B cell (primary cell): ENCODE results near the gene ZRANB1. TPM values are rescaled to one million over a fixed set of nuclear protein-coding genes. Genes with fewer than 3 reads are reported as not detected.

ENCODE experiments used
- ATAC-seq: fragments of 200-7000 bp; cut with Tn5 transposase; one replicate; pipeline ENCODE4 v1.10.0; 2021; ENCODE audit warnings: low read depth, mild to moderate bottlenecking, moderate number of reproducible peaks, moderate library complexity
- CTCF ChIA-PET: fragments of 350-600 bp; sonication (Branson Sonifier 250); formaldehyde crosslinking; loops from one replicate; lab custom pipeline; 2021; ENCODE audit warnings: antibody characterized with exemption, inconsistent platforms; lab: Charles Lee
- POLR2A ChIA-PET: fragments of 350-600 bp; sonication (Branson Sonifier 250); formaldehyde crosslinking; loops from one replicate; lab custom pipeline; 2021; ENCODE audit warnings: antibody characterized with exemption; lab: Charles Lee
- DNase-seq: peaks from one replicate; pipeline ENCODE4 v3.0.0; 2013
- H2AFZ ChIP-seq: 2 replicates; pipeline ENCODE4 v1.6.1; 2012; ENCODE audit warnings: mild to moderate bottlenecking, low read depth, low read length; ENCODE audit not compliant: insufficient read depth, poor library complexity, severe bottlenecking
- H3K27ac ChIP-seq, 2 donors: 1 replicate in 1 of 2; 2 replicates in 1 of 2; pipeline ENCODE4 v1.5.1; 2012 to 2013; ENCODE audit warnings: low read length in 2 of 2, mild to moderate bottlenecking in 2 of 2, moderate library complexity in 1 of 2
- H3K27me3 ChIP-seq, 4 experiments: fragments of 200-600 bp in 1 of 4; sonication (generic) in 1 of 4; replicated peaks in 1 of 4; 1 replicate in 2 of 4; 2 replicates in 2 of 4; pipeline versions ENCODE4 v1.6.1 to v1.7.0; 2013 to 2016; ENCODE audit warnings: low read length in 3 of 4, mild to moderate bottlenecking in 2 of 4, mixed read lengths in 1 of 4, moderate library complexity in 1 of 4; ENCODE audit not compliant: insufficient read depth in 4 of 4, control insufficient read depth in 3 of 4; ENCODE audit errors: control extremely low read depth in 1 of 4
- H3K36me3 ChIP-seq, 2 experiments: replicated peaks in 1 of 2; 1 replicate in 1 of 2; 2 replicates in 1 of 2; pipeline versions ENCODE4 v1.6.1 to v1.7.1; 2013; ENCODE audit warnings: low read length in 1 of 2; ENCODE audit not compliant: insufficient read depth in 2 of 2, control insufficient read depth in 1 of 2; ENCODE audit errors: control extremely low read depth in 1 of 2, extremely low read depth in 1 of 2
- H3K4me1 ChIP-seq, 2 donors: fragments of 200-600 bp in 1 of 2; sonication (generic) in 1 of 2; 1 replicate in 1 of 2; 2 replicates in 1 of 2; pipeline versions ENCODE4 v1.5.1 to v1.6.1; 2013 to 2017; ENCODE audit warnings: low read length in 2 of 2; ENCODE audit not compliant: control insufficient read depth in 2 of 2, insufficient read depth in 2 of 2
- H3K4me2 ChIP-seq: replicated peaks from 2 replicates; pipeline ENCODE3; 2012; ENCODE audit warnings: mild to moderate bottlenecking, low read depth, low read length; ENCODE audit not compliant: poor library complexity, severe bottlenecking
- H3K4me3 ChIP-seq, 5 experiments: fragments of 200-600 bp in 1 of 5; sonication (generic) in 1 of 5; 1 replicate in 3 of 5; 2 replicates in 2 of 5; pipeline versions ENCODE4 v1.5.1 to v1.7.0; 2011 to 2016; ENCODE audit warnings: low read length in 4 of 5, mild to moderate bottlenecking in 4 of 5, low read depth in 2 of 5, control low read depth in 1 of 5, moderate library complexity in 1 of 5; ENCODE audit not compliant: insufficient read depth in 1 of 5; ENCODE audit errors: control extremely low read depth in 1 of 5, extremely low read depth in 1 of 5
- H3K79me2 ChIP-seq: fragments of 200-600 bp; sonication (generic); one replicate; pipeline ENCODE4 v1.6.0; 2016; ENCODE audit warnings: low read length; ENCODE audit not compliant: control insufficient read depth, insufficient read depth
- H3K9ac ChIP-seq: fragments of 200-600 bp; sonication (generic); 2 replicates; pipeline ENCODE4 v1.6.1; 2017; ENCODE audit warnings: mild to moderate bottlenecking, low read length, moderate library complexity
- H3K9me3 ChIP-seq, 3 donors: one replicate each; pipeline versions ENCODE4 v1.6.1 to v1.7.1; 2013; ENCODE audit warnings: low read length in 2 of 3; ENCODE audit not compliant: control insufficient read depth in 2 of 3, insufficient read depth in 1 of 3; ENCODE audit errors: control extremely low read depth in 1 of 3
- H4K20me1 ChIP-seq: 2 replicates; pipeline ENCODE4 v1.6.0; 2012; ENCODE audit warnings: mild to moderate bottlenecking, low read length; ENCODE audit not compliant: insufficient read depth, control insufficient read depth, poor library complexity, severe bottlenecking
- H3K27ac Mint-ChIP-seq: one replicate; pipeline ENCODE4 v1.8.0; 2021; ENCODE audit warnings: mixed read lengths
- H3K27me3 Mint-ChIP-seq: one replicate; pipeline ENCODE4 v1.8.0; 2021; ENCODE audit warnings: mixed read lengths
- H3K4me1 Mint-ChIP-seq: one replicate; pipeline ENCODE4 v1.8.0; 2021; ENCODE audit warnings: mixed read lengths
- H3K4me3 Mint-ChIP-seq: one replicate; pipeline ENCODE4 v1.8.0; 2021; ENCODE audit warnings: mixed read lengths
- H3K9me3 Mint-ChIP-seq: one replicate; pipeline ENCODE4 v1.8.0; 2022; ENCODE audit warnings: mixed read lengths; ENCODE audit not compliant: insufficient read depth
- CTCF ChIP-seq: fragments of 200-600 bp; IDR thresholded peaks from one replicate; pipeline ENCODE4 v1.8.0; 2022; ENCODE audit warnings: antibody characterized with exemption, mild to moderate bottlenecking
- EZH2 ChIP-seq: IDR thresholded peaks from 2 replicates; pipeline ENCODE4 v1.6.1; 2012; ENCODE audit warnings: borderline replicate concordance, low read depth, mild to moderate bottlenecking, moderate library complexity, low read length; ENCODE audit not compliant: insufficient read depth, poor library complexity, severe bottlenecking
- WGBS: methylation state at CpG from one replicate; pipeline ENCODE4 v1.1.5; 2013; ENCODE audit warnings: missing lambda C conversion rate; ENCODE audit not compliant: insufficient coverage; 5-methylcytosine and 5-hydroxymethylcytosine counted together
- intact Hi-C: fragments of 100-400 bp; cut with micrococcal nuclease; formaldehyde crosslinking; loops from one replicate; pipeline ENCODE4 v1.10.0; 2022
- polyA plus RNA-seq: library from polyadenylated mRNA; depleted of rRNA; stranded (reverse); fragments of >200 nt; gene quantifications from 2 replicates; pipeline ENCODE4 v1.2.3, GENCODE V29; 2012
- total RNA-seq, 2 donors: library from RNA; stranded (reverse); fragments of 120-200 nt in 1 of 2; gene quantifications; 1 replicate in 1 of 2; 2 replicates in 1 of 2; pipeline versions ENCODE4 v1.2.3 to v1.2.4, GENCODE V29; 2013 to 2022

ZRANB1 gene
- total and polyA plus RNA-seq, 2 donors (not counting 1 experiment from before 2014, with no cell fraction given): 6.5 to 28.0 TPM

DNA sequence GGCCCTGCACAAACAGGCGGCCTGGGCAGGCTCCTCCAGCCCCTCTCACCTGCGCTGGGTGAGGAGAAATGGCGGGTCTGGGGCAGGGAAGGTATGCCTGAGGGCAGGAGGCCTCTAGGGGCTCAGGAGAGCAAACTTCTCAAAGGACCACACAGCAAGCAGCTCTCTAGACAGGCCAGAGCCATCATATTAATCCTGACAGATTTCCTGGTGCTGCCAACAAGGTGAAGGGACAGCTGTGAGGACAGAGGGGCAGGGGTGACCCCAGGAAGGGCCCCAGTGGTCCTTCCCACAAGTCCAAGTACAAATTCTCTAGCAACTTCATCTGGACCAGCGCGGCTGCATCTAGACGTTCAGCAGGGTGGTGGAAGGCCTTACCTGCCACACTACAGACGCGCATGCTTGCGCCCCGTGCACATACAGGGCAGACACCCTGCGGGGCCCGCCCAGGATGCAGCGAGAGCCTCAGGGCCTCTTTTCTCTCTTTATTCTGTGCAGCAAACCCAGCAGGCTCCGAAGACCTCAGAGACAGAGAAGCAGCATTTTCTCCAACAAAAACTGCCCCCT lies 62.1 kb downstream of the ZRANB1 start:
- no peak overlapping the region for H3K4me2 ChIP-seq
- no peak overlapping the region for H3K27ac ChIP-seq
- intact Hi-C loops: no loop called here
- CTCF ChIA-PET: no interaction called here
- Mint-ChIP-seq H3K9me3 (no peaks in the 10 kb centered on the region), H3K27me3 (peaks cover 6% of the 10 kb centered on the region), H3K4me3 (no peak overlapping the region), H3K27ac (no peak overlapping the region), H3K4me1 (no peaks in the 10 kb centered on the region)
- no peaks in the 10 kb centered on the region for H3K27me3 ChIP-seq
- no peak overlapping the region for H3K4me3 ChIP-seq
- no peaks in the 10 kb centered on the region for H3K36me3 ChIP-seq
- no peak overlapping the region for H2AFZ ChIP-seq
- H3K79me2 ChIP-seq: no peaks in the 10 kb centered on the region
- no peak overlapping the region for H3K9ac ChIP-seq
- WGBS: 96% methylated on average over 13 of the region's 14 CpGs
- no peaks in the 10 kb centered on the region for H3K4me1 ChIP-seq
- no peak for ATAC-seq
- H4K20me1 ChIP-seq: no peaks in the 10 kb centered on the region
- no peak for TF ChIP-seq CTCF
- TF ChIP-seq EZH2: no peak
- POLR2A ChIA-PET: no interaction called here
- H3K9me3 ChIP-seq: no peaks in the 10 kb centered on the region
- no peak for DNase-seq

DNA sequence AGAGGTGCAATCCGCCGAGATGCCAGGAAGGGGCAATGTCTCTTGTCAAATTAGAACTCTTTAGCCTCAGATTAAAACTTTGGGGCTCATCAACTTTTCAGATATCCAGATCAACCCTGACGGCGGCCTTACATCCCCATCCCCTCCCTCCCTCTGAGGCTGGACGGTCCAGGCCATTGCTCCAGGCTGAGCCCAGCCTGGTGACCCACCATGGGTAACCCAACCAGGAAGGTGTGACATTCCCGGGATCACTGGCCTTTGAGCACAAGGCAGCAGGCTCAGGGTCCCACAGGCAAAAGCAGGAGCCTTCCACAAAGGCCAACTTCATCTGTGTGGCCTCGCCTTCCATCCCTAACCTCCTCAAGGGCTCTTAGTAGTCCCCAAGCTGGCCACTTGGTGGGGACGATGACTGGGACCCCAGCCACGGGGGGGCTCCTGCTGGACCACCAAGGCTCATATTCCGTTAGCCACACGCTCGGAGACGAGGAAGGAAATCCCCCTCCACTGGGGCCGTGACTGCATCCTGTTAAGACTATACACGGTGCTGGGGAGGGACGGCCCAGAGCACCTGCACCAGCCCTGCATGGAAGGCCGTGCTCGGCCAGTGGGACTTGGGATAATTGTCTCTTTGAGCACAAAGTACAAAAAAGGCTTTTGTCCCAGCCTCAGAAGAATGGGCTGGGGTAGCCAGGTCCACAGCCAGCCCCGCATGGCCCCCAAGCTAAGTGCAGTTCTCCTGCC lies 62.8 kb downstream of the ZRANB1 start:
- H3K4me1 ChIP-seq: no peaks in the 10 kb centered on the region
- TF ChIP-seq EZH2 (no peak), CTCF (no peak)
- Mint-ChIP-seq H3K27ac (no peak overlapping the region), H3K4me3 (no peak overlapping the region), H3K9me3 (no peaks in the 10 kb centered on the region), H3K4me1 (no peaks in the 10 kb centered on the region), H3K27me3 (peaks cover 6% of the 10 kb centered on the region)
- H3K36me3 ChIP-seq: no peaks in the 10 kb centered on the region
- no peak overlapping the region for H3K27ac ChIP-seq
- POLR2A ChIA-PET: no interaction called here
- WGBS: 64% methylated on average over 19 of the region's 19 CpGs
- CTCF ChIA-PET: no interaction called here
- H3K27me3 ChIP-seq: no peaks in the 10 kb centered on the region
- no peak overlapping the region for H3K9ac ChIP-seq
- H3K9me3 ChIP-seq: no peaks in the 10 kb centered on the region
- no peaks in the 10 kb centered on the region for H3K79me2 ChIP-seq
- no peaks in the 10 kb centered on the region for H4K20me1 ChIP-seq
- ATAC-seq (no peak), DNase-seq (no peak)
- H2AFZ ChIP-seq: no peak overlapping the region
- intact Hi-C loops: no loop called here
- no peak overlapping the region for H3K4me2 ChIP-seq
- H3K4me3 ChIP-seq: no peak overlapping the region
